Heart left ventricle (tissue), 16 donors: ENCODE results near the gene P2RY8. TPM values are rescaled to one million over a fixed set of nuclear protein-coding genes. Genes with fewer than 3 reads are reported as not detected.
A peak's percentile ranks its signal among the peaks of the same experiment; 100 is the strongest.

ENCODE experiments used
- ATAC-seq, 4 donors: fragments of 200-7000 bp; cut with Tn5 transposase; one replicate each; pipeline ENCODE4 v1.9.1; 2020 to 2022; ENCODE audit warnings: moderate library complexity in 4 of 4, mild to moderate bottlenecking in 3 of 4, moderate number of reproducible peaks in 1 of 4
- DNase-seq, 5 donors: peaks; one replicate each; pipeline ENCODE4 v3.0.0-alpha.2; 2020
- H3K27ac ChIP-seq, 12 donors: fragments of 200-600 bp; sonication (generic) in 4 of 12; one replicate each; pipeline versions ENCODE4 v1.5.0 to v1.8.0; 2016 to 2022; ENCODE audit warnings: mild to moderate bottlenecking in 2 of 12
- H3K27me3 ChIP-seq, 9 donors: fragments of 200-600 bp; sonication (generic) in 2 of 9; one replicate each; pipeline versions ENCODE4 v1.5.1 to v1.8.0; 2016 to 2022; ENCODE audit warnings: mild to moderate bottlenecking in 3 of 9
- H3K36me3 ChIP-seq, 9 donors: fragments of 200-600 bp; sonication (generic) in 2 of 9; one replicate each; pipeline versions ENCODE4 v1.5.0 to v1.8.0; 2018 to 2022; ENCODE audit warnings: mild to moderate bottlenecking in 2 of 9
- H3K4me1 ChIP-seq, 12 donors: fragments of 200-600 bp; sonication (generic) in 4 of 12; one replicate each; pipeline versions ENCODE4 v1.5.0 to v1.8.0; 2016 to 2022; ENCODE audit warnings: mild to moderate bottlenecking in 3 of 12
- H3K4me3 ChIP-seq, 12 donors: fragments of 200-600 bp; sonication (generic) in 4 of 12; one replicate each; pipeline versions ENCODE4 v1.5.0 to v1.8.0; 2017 to 2022; ENCODE audit warnings: mild to moderate bottlenecking in 9 of 12, moderate library complexity in 4 of 12
- H3K9me3 ChIP-seq, 12 donors: fragments of 200-600 bp; sonication (generic) in 4 of 12; one replicate each; pipeline versions ENCODE4 v1.5.0 to v1.8.0; 2016 to 2022; ENCODE audit warnings: mild to moderate bottlenecking in 1 of 12
- POLR2A ChIP-seq, 2 donors: fragments of 450-650 bp; IDR thresholded peaks; one replicate each; pipeline ENCODE4 v1.6.1; 2017; ENCODE audit warnings: antibody characterized with exemption in 2 of 2, mild to moderate bottlenecking in 2 of 2, moderate library complexity in 2 of 2
- WGBS, 4 donors: extraction: QIAGEN DNeasy Blood & Tissue Kit in 2 of 4; methylation state at CpG; one replicate each; pipeline versions ENCODE4 v1.1.5 to v1.1.7; 2013 to 2018; 5-methylcytosine and 5-hydroxymethylcytosine counted together
- intact Hi-C, 10 donors: fragments of 100-400 bp; cut with DNase I; formaldehyde crosslinking; loops; one replicate each; pipeline versions ENCODE4 v1.11.1 to v1.14.2; 2022
- polyA plus RNA-seq, 2 donors: library from polyadenylated mRNA; stranded (reverse); fragments of 200-250 nt; gene quantifications; one replicate each; pipeline ENCODE4 v1.2.3, GENCODE V29; 2013
- total RNA-seq, 9 donors: library from RNA; depleted of rRNA in 2 of 9; stranded (reverse); fragments of >200 nt in 2 of 9; fragmentation: NEBNext Ultra II Directional in 3 of 9; extraction: Animal tissue kit (Norgen Biotek cat#: 25700) in 3 of 9; gene quantifications; one replicate each; pipeline versions ENCODE4 v1.1.0 to v1.2.4, GENCODE V29; 2016 to 2023
- TF ChIP-seq, protein P1 (sequence below), 12 donors: fragments of 200-600 bp; sonication (generic) in 4 of 12; IDR thresholded peaks; one replicate each; pipeline versions ENCODE4 v1.5.0 to v1.8.0; 2018 to 2022; ENCODE audit warnings: antibody characterized with exemption in 12 of 12, mild to moderate bottlenecking in 5 of 12
- donor health status: ischemic (EF 13 %, LVEDD 7.1; RV severe dilation, severe dysfunction).
- donor health status: healthy with polysubstance abuse.
- donor health status: DM: no; HTN: yes; CAD: no.
- donor health status: DM: no; HTN: no; CAD: no.
- donor health status: ischemic (EF 25% LVEDD 6.9; RV normal size, moderate dysfunction).
- donor health status: ischemic (EF 25% LVEDD 5.7; RV mildly dilated, moderate dysfunction).
- donor health status: healthy.
- donor health status: DM: yes; HTN: yes; CAD: no.
- donor health status: ischemic (EF 35%, LVEDD 5.7; RV mildly dilated, moderate dysfunction).
- donor health status: nonischemic (EF 11% LVEDD 7.7; RV severe dilation, severe dysfunction).
- donor health status: DM: yes; HTN: yes; CAD: no.
- donor health status: PGD.
- donor health status: ischemic (EF 29% LVEDD 5.4; RV normal size, mild dysfunction).
- donor health status: nonischemic (EF 23%, LVEDD 6.1; RV moderate dilation, normal function).

The P2RY8 gene
- total and polyA plus RNA-seq, 11 donors, result 0.62 to 10.5 (median 2.3) TPM

DNA sequence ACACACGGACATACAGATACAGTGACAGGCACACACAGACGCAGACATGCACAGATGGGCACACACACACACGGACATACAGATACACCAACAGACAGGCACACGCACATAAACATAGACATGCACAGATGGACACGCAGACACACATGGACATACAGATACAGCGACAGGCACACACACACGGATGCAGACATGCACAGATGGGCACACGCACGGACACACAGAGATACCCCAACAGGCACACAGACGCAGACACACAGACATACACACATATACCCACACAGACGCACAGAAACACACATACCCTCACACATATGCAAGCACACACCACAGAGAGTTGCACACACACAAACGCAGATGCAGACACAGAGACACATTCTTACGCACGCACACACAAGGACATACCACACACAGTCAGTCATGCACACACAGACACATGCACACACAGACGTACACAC lies 120.6 kb downstream of the P2RY8 start:
- peak in 1 of 5 donors; percentile 26 for DNase-seq
- Histone ChIP-seq H3K9me3 (peaks cover 0 to 8% (median 3%) of the 10 kb centered on the region in 12 donors), H3K27ac (no peak overlapping the region), H3K4me3 (no peak overlapping the region), H3K27me3 (no peaks in the 10 kb centered on the region), H3K36me3 (peaks cover 0 to 66% (median 46%) of the 10 kb centered on the region in 9 donors), H3K4me1 (no peaks in the 10 kb centered on the region)
- TF ChIP-seq, protein P1, sequence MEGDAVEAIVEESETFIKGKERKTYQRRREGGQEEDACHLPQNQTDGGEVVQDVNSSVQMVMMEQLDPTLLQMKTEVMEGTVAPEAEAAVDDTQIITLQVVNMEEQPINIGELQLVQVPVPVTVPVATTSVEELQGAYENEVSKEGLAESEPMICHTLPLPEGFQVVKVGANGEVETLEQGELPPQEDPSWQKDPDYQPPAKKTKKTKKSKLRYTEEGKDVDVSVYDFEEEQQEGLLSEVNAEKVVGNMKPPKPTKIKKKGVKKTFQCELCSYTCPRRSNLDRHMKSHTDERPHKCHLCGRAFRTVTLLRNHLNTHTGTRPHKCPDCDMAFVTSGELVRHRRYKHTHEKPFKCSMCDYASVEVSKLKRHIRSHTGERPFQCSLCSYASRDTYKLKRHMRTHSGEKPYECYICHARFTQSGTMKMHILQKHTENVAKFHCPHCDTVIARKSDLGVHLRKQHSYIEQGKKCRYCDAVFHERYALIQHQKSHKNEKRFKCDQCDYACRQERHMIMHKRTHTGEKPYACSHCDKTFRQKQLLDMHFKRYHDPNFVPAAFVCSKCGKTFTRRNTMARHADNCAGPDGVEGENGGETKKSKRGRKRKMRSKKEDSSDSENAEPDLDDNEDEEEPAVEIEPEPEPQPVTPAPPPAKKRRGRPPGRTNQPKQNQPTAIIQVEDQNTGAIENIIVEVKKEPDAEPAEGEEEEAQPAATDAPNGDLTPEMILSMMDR (IDR thresholded peaks at IDR 0.05), result no peak
- TF ChIP-seq POLR2A (IDR thresholded peaks at IDR 0.05), result no peak
- 69 to 81% (median 76%) methylated on average over 8 to 15 of the region's 15 CpGs for WGBS, 4 donors
- intact Hi-C loops, result no loop called here
- ATAC-seq, result no peak

Other genes with a start within 250 kb of the P2RY8 start
- 10 to 100 TPM in 1 of 9 donors, 1 to 10 TPM in 8; 3.2 to 20.4 (median 4.4) TPM for gene IL3RA, start 200.4 kb downstream of the P2RY8 start, total RNA-seq
- 10 to 100 TPM in 1 of 2 donors, 1 to 10 TPM in 1; 9.1 to 11.0 TPM for gene IL3RA, start 200.4 kb downstream of the P2RY8 start, polyA plus RNA-seq
- 100 to 1,000 TPM; 109 to 197 (median 129) TPM for gene SLC25A6, start 145.1 kb downstream of the P2RY8 start, total RNA-seq
- gene SLC25A6, start 145.1 kb downstream of the P2RY8 start, polyA plus RNA-seq, result 100 to 1,000 TPM in 1 of 2 donors, 10 to 100 TPM in 1; 78.2 to 232 TPM
- gene ASMTL, start 84.3 kb downstream of the P2RY8 start, total RNA-seq, result 10 to 100 TPM; 25.3 to 44.6 (median 29.1) TPM
- 10 to 100 TPM; 20.2 to 42.3 TPM for gene ASMTL, start 84.3 kb downstream of the P2RY8 start, polyA plus RNA-seq
- 10 to 100 TPM; 12.5 to 20.4 (median 15.6) TPM for gene AKAP17A, start 54.4 kb upstream of the P2RY8 start, total RNA-seq
- gene AKAP17A, start 54.4 kb upstream of the P2RY8 start, polyA plus RNA-seq, result 10 to 100 TPM; 16.1 to 20.1 TPM
- gene ASMT, start 77.9 kb upstream of the P2RY8 start, total RNA-seq, result not detected
- gene ASMT, start 77.9 kb upstream of the P2RY8 start, polyA plus RNA-seq, result under 1 TPM in 1 of 2 donors, not detected in 1; 0.11 TPM